BLaER1 treated with 17β-estradiol and CSF1 and Interleukin-3, amounts not matched to agents 10 nM and 100 nM (cell line): ENCODE measurements around the gene CACNG5.

Experiments used
- H3K27ac ChIP-seq, 11 experiments: shearing (Covaris generic); formaldehyde crosslinking; 2 replicates each; pipeline ENCODE4 v1.8.1; 2022
- H3K27me3 ChIP-seq, 11 experiments: shearing (Covaris generic); formaldehyde crosslinking; 2 replicates each; pipeline ENCODE4 v1.8.1; 2022
- H3K36me3 ChIP-seq, 11 experiments: shearing (Covaris generic); formaldehyde crosslinking; 2 replicates each; pipeline ENCODE4 v1.8.1; 2022
- H3K4me1 ChIP-seq, 10 experiments: shearing (Covaris generic); formaldehyde crosslinking; 2 replicates each; pipeline ENCODE4 v1.8.1; 2022
- H3K4me2 ChIP-seq, 11 experiments: shearing (Covaris generic); formaldehyde crosslinking; 2 replicates each; pipeline ENCODE4 v1.8.1; 2022
- H3K4me3 ChIP-seq, 10 experiments: shearing (Covaris generic); formaldehyde crosslinking; 2 replicates each; pipeline ENCODE4 v1.8.1; 2022
- H3K9ac ChIP-seq, 11 experiments: shearing (Covaris generic); formaldehyde crosslinking; 2 replicates each; pipeline ENCODE4 v1.8.1; 2022
- H3K9me3 ChIP-seq, 11 experiments: shearing (Covaris generic); formaldehyde crosslinking; replicated peaks in 1 of 11; 2 replicates each; pipeline ENCODE4 v1.8.1; 2022
- H4K20me1 ChIP-seq, 11 experiments: shearing (Covaris generic); formaldehyde crosslinking; 2 replicates each; pipeline ENCODE4 v1.8.1; 2022
- Cebpa-rat ChIP-seq, 11 experiments: shearing (Covaris generic); IDR thresholded peaks; 2 replicates each; pipeline ENCODE4 v1.8.1; 2022

The CACNG5 gene

GRCh38 chr17:66834919-66835454, at the start of gene CACNG5:
CACNG5 (plus strand) TSS chr17:66835117; CDS start chr17:66877333, 42,216 bp downstream.
- H3K4me3 ChIP-seq, result peak within 1 kb of the TSS in 3 of 10 experiments; percentile 36 to 47 (median 38); a peak in 5 of 20 replicates
- H3K9ac ChIP-seq, result 0 out of 22 replicates have a peak within 1 kb of the TSS, but pooled peaks of 1 of the 11 experiments have one; percentile 6
- H3K9me3 ChIP-seq, result no peaks in the 10 kb centered on the region
- no peak for TF ChIP-seq Cebpa-rat (IDR thresholded peaks at IDR 0.05)
- peak within 1 kb of the TSS; percentile 68 to 81 (median 74) for H3K4me2 ChIP-seq
- H3K27me3 ChIP-seq, result peaks cover 25 to 72% (median 52%) of the 10 kb centered on the region in 11 experiments; a peak in 19 of 22 replicates
- peaks cover 10 to 22% (median 15%) of the 10 kb centered on the region in 10 experiments; a peak in 17 of 20 replicates for H3K4me1 ChIP-seq
- peaks cover 0 to 59% (median 5%) of the 10 kb centered on the region in 11 experiments; a peak in 13 of 22 replicates for H4K20me1 ChIP-seq
- H3K36me3 ChIP-seq, result no peaks in the 10 kb centered on the region
- no peak within 1 kb of the TSS for H3K27ac ChIP-seq

DNA sequence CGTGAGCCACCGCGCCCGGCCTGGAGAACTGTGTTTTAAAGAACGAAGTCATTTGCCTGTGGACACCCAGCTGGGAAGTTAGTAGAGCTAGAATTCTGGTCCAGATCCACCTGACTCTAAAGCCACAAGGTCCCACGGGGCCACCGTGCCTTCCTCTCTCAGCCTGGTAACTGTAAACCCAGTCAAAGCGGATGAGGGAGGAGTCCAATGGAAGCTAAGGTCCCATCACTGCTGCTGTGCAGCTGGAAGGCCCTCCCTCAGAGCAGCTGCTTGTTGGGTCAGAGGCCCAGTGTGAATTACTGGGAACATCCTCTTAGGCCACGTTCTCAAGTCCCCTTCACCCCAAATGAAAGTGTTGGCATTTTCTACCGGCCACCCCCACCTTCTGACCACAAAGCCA, 48.8 kb upstream of the CACNG5 start:
- H3K4me1 ChIP-seq, result peaks cover 61 to 100% (median 95%) of the 10 kb centered on the region in 10 experiments
- no peaks in the 10 kb centered on the region for H3K27me3 ChIP-seq
- peak overlapping the region in 4 of 11 experiments; percentile 26 to 55 (median 48); a peak in 6 of 22 replicates for H3K9ac ChIP-seq
- TF ChIP-seq Cebpa-rat (IDR thresholded peaks at IDR 0.05), result no peak; a peak in 1 of 22 replicates
- no peaks in the 10 kb centered on the region for H3K9me3 ChIP-seq
- peaks cover 0 to 86% (median 0%) of the 10 kb centered on the region in 11 experiments; a peak in 6 of 22 replicates for H3K36me3 ChIP-seq
- no peak overlapping the region for H3K4me3 ChIP-seq
- peaks cover 0 to 89% (median 0%) of the 10 kb centered on the region in 11 experiments; a peak in 4 of 22 replicates for H4K20me1 ChIP-seq
- H3K4me2 ChIP-seq, result peak overlapping the region; percentile 15 to 90 (median 83); a peak in 20 of 22 replicates
- H3K27ac ChIP-seq, result peak overlapping the region in 8 of 11 experiments; percentile 8 to 84 (median 62); a peak in 14 of 22 replicates

DNA sequence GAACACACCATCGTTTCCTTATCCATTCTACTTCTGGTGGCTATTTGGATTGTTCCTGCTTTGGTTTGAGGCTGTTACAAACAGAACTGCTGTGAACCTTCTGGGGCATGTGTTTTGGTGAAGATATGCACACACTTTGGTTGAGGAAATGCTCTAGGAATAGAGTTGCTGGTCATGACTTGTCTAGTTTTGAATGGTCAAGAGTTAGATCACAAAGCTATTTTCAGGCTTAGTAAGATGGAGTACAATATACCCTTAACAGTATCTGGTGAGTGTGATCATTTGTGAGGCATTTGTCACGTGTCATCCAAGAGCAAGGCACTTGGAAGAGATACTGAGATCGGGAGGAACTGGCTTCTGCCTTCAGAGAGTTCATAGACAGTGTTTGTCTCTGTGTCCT, 47.0 kb upstream of the CACNG5 start:
- Histone ChIP-seq H3K9ac (no peak overlapping the region; a peak in 1 of 22 replicates), H3K4me1 (peaks cover 77 to 100% (median 100%) of the 10 kb centered on the region in 10 experiments), H3K9me3 (no peaks in the 10 kb centered on the region), H3K36me3 (peaks cover 0 to 85% (median 0%) of the 10 kb centered on the region in 11 experiments; a peak in 6 of 22 replicates), H3K27ac (peak overlapping the region in 6 of 11 experiments; percentile 8 to 84 (median 76); a peak in 9 of 22 replicates), H3K27me3 (no peaks in the 10 kb centered on the region), H4K20me1 (peaks cover 0 to 94% (median 0%) of the 10 kb centered on the region in 11 experiments; a peak in 4 of 22 replicates), H3K4me3 (no peak overlapping the region), H3K4me2 (peak overlapping the region; percentile 8 to 90 (median 83); a peak in 19 of 22 replicates)
- TF ChIP-seq Cebpa-rat (IDR thresholded peaks at IDR 0.05), result no peak

DNA sequence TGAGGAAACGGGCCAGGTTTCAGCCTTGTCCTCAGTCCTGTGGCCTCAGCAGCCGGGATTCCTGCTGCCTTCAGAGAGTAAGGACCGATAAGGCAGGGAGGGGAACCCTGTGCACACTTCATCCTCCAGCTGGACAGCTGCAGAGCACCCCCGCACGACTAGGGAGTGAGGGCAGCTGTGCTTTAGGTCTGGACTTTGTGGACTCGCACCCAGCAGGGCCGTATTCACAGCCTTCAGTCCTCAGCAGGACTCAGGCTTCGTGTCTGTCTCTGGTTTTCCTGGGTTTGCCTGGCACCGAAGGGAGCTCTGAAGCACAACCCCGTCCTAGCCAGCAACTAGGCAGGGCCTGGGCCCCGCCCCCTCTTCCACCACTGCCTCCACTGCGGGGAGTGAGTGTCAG, 45.8 kb upstream of the CACNG5 start:
- TF ChIP-seq Cebpa-rat (IDR thresholded peaks at IDR 0.05), result no peak
- Histone ChIP-seq H3K27me3 (no peaks in the 10 kb centered on the region), H3K4me3 (no peak overlapping the region; a peak in 1 of 20 replicates), H3K4me1 (peaks cover 77 to 96% (median 91%) of the 10 kb centered on the region in 10 experiments), H3K9ac (peak overlapping the region in 6 of 11 experiments; percentile 6 to 72 (median 44); a peak in 7 of 22 replicates), H3K4me2 (peak overlapping the region; percentile 76 to 90 (median 85)), H3K27ac (peak overlapping the region in 8 of 11 experiments; percentile 9 to 84 (median 80); a peak in 15 of 22 replicates), H3K36me3 (peaks cover 0 to 85% (median 0%) of the 10 kb centered on the region in 11 experiments; a peak in 6 of 22 replicates), H3K9me3 (no peaks in the 10 kb centered on the region), H4K20me1 (peaks cover 0 to 84% (median 0%) of the 10 kb centered on the region in 11 experiments; a peak in 4 of 22 replicates)

- H3K9ac ChIP-seq, result peak overlapping the region in 8 of 11 experiments; percentile 7 to 73 (median 54); a peak in 12 of 22 replicates
- H3K9me3 ChIP-seq, result no peaks in the 10 kb centered on the region
- H3K4me3 ChIP-seq, result peak overlapping the region in 2 of 10 experiments; percentile 2 to 11; a peak in 3 of 20 replicates
- H3K27me3 ChIP-seq, result no peaks in the 10 kb centered on the region
- H3K27ac ChIP-seq, result peak overlapping the region in 10 of 11 experiments; percentile 14 to 84 (median 78); a peak in 20 of 22 replicates
- H3K4me2 ChIP-seq, result peak overlapping the region; percentile 76 to 90 (median 85)
- TF ChIP-seq Cebpa-rat (IDR thresholded peaks at IDR 0.05), result no peak
- peaks cover 0 to 75% (median 0%) of the 10 kb centered on the region in 11 experiments; a peak in 4 of 22 replicates for H4K20me1 ChIP-seq
- H3K4me1 ChIP-seq, result peaks cover 72 to 87% (median 82%) of the 10 kb centered on the region in 10 experiments
- H3K36me3 ChIP-seq, result peaks cover 0 to 85% (median 0%) of the 10 kb centered on the region in 11 experiments; a peak in 6 of 22 replicates
Observed at GRCh38 chr17:66789961-66790437, 44.9 kb upstream of the CACNG5 start.

GRCh38 chr17:66790501-66791061, 44.3 kb upstream of the CACNG5 start:
- 0 out of 20 replicates have a peak overlapping the region, but pooled peaks of 1 of the 10 experiments have one; percentile 11 for H3K4me3 ChIP-seq
- TF ChIP-seq Cebpa-rat (IDR thresholded peaks at IDR 0.05), result no peak
- peak overlapping the region; percentile 76 to 90 (median 85) for H3K4me2 ChIP-seq
- H3K9me3 ChIP-seq, result no peaks in the 10 kb centered on the region
- H3K27ac ChIP-seq, result peak overlapping the region in 9 of 11 experiments; percentile 60 to 84 (median 80); a peak in 17 of 22 replicates
- peaks cover 0 to 85% (median 0%) of the 10 kb centered on the region in 11 experiments; a peak in 6 of 22 replicates for H3K36me3 ChIP-seq
- peaks cover 66 to 81% (median 76%) of the 10 kb centered on the region in 10 experiments for H3K4me1 ChIP-seq
- peak overlapping the region in 8 of 11 experiments; percentile 7 to 73 (median 58); a peak in 12 of 22 replicates for H3K9ac ChIP-seq
- H3K27me3 ChIP-seq, result no peaks in the 10 kb centered on the region
- peaks cover 0 to 70% (median 0%) of the 10 kb centered on the region in 11 experiments; a peak in 4 of 22 replicates for H4K20me1 ChIP-seq

- peak overlapping the region; percentile 8 to 73 (median 60); a peak in 20 of 22 replicates for H3K9ac ChIP-seq
- H3K27ac ChIP-seq, result peak overlapping the region; percentile 3 to 84 (median 75); a peak in 20 of 22 replicates
- no peaks in the 10 kb centered on the region for H3K27me3 ChIP-seq
- H3K4me3 ChIP-seq, result peak overlapping the region in 3 of 10 experiments; percentile 11 to 16 (median 12); a peak in 3 of 20 replicates
- H3K9me3 ChIP-seq, result peaks cover 0 to 2% (median 0%) of the 10 kb centered on the region in 11 experiments; a peak in 1 of 22 replicates
- no peak for TF ChIP-seq Cebpa-rat (IDR thresholded peaks at IDR 0.05)
- H3K4me2 ChIP-seq, result peak overlapping the region; percentile 76 to 90 (median 85)
- peaks cover 0 to 66% (median 0%) of the 10 kb centered on the region in 11 experiments; a peak in 4 of 22 replicates for H4K20me1 ChIP-seq
- H3K4me1 ChIP-seq, result peaks cover 59 to 73% (median 68%) of the 10 kb centered on the region in 10 experiments
- peaks cover 0 to 88% (median 0%) of the 10 kb centered on the region in 11 experiments; a peak in 7 of 22 replicates for H3K36me3 ChIP-seq
Observed at GRCh38 chr17:66791347-66791746, 43.6 kb upstream of the CACNG5 start.

DNA sequence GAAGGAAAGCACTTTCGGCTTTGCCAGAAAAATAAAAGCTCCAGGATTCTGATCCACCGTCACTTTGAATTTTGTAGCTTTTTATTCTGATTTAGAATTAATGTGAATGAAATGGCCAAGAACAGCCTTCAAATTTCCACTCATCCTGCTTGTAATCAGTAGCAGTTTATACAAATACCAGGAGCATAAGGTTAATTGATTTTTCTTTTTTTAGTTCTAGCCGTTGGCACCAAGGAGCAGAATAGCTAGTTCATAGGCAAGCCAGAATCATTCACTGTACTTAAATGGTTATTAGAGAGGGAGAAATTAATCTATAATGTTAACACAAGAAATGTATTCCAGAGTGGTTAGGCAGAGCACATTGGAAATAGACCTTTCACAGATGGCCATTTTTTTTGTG, 41.1 kb upstream of the CACNG5 start:
- Histone ChIP-seq H3K9me3 (peaks cover 0 to 19% (median 7%) of the 10 kb centered on the region in 11 experiments; a peak in 11 of 22 replicates), H3K9ac (no peak overlapping the region), H3K27ac (no peak overlapping the region), H3K4me2 (no peak overlapping the region), H4K20me1 (peaks cover 0 to 43% (median 0%) of the 10 kb centered on the region in 11 experiments; a peak in 4 of 22 replicates), H3K4me1 (peaks cover 38 to 49% (median 44%) of the 10 kb centered on the region in 10 experiments), H3K36me3 (peaks cover 0 to 81% (median 7%) of the 10 kb centered on the region in 11 experiments; a peak in 7 of 22 replicates), H3K27me3 (no peaks in the 10 kb centered on the region), H3K4me3 (no peak overlapping the region)
- TF ChIP-seq Cebpa-rat (IDR thresholded peaks at IDR 0.05), result no peak
